GM18517 (cell line): ENCODE measurements around the gene TRIM17.
"Not testable (repeated sequence)": the region's sequence is repeated elsewhere in the genome, so short reads cannot be mapped to it uniquely, and the experiment has no call there.

Experiments used
- ATAC-seq: cut with Tn5 transposase; IDR thresholded peaks from one replicate; pipeline ENCODE4 v1.9.1; 2021; ENCODE audit warnings: mild to moderate bottlenecking, moderate library complexity; ENCODE audit not compliant: unreplicated experiment

Gene TRIM17

GRCh38 chr1:228448372-228448771, 31.7 kb upstream of the TRIM17 start:
- ATAC-seq, result no peak

GRCh38 chr1:228446852-228447251, 30.2 kb upstream of the TRIM17 start:
- ATAC-seq, result no peak

- ATAC-seq, result no peak
Observed at GRCh38 chr1:228445843-228446650, 29.4 kb upstream of the TRIM17 start.

DNA sequence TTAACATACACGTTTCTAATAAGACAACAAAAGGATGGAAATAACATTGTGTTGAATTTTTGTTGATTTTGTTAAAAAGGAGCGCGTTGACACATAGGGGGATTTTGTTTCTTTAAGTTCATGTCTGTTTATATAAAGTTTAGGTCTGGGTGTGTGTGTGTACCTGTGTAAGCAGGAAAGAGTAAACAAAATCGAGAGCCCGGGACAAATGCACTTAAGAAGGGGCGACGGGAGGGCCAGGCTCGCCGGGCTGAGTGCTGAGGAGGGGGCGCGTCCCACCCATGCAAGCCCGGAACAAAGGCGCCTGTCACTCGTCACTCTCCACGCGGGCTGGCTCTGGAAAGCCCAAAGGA, 28.8 kb upstream of the TRIM17 start:
- no peak for ATAC-seq

GRCh38 chr1:228443395-228443794, 26.7 kb upstream of the TRIM17 start:
- no peak for ATAC-seq

DNA sequence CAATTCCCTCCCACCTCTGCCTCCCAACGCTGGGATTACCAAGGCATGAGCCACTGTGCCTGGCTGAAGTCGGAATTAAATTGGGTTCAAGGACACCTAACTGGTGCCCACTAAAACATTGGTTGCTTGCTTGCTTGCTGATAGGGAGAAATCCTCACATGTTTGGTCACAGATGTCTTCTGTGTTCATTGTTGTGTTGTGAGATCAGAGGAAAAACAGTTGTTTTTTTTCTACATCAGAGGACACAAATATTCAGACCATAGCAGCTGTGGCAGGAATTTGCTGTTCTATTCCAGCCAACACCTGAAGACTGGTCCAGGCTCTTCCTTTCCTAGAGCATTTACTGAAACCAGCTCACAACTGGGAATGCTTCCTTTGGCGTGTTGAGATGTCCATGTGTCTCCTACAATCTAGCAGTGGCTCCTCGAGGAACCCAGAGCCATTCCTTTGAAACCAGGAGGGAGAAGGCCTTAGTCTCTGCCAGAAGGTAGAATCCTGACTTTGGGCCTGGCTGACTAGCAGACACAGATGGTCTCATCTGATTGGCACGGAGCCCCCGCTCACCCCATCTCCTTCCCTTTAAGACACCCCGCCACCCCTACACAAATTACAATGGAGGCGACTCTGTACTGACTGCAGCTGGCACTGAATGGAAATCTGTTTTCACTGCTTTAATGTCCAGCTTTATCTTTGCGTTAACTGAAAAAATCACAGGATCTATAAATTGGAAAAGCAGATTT, 24.3 kb upstream of the TRIM17 start:
- no peak for ATAC-seq

GRCh38 chr1:228438266-228438665, 21.6 kb upstream of the TRIM17 start:
- ATAC-seq, result no peak

DNA sequence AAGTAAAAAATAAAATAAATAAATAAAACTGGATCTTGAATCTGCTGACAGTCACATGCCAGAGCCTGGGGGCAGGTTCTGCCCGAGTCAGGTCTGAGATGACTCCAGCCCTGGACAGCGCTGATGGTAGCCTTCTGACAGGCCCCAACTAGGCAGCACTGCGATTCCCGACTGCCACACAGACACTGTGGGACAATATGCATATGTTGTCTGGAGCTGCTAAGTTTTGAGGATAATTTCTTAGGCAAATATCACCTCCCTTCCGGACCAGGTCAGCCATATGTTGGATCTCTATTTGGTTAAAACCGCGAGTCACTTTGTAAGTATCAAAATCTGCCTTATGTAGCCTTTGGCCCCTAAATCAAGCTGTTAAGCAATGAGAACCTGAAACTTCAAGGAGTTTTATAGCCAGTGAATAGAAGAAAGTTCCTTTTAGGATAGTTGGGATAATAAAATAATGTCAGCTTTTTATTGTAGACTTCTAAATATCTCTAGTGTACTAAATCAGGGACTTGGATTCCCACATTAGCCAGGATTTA, 20.8 kb upstream of the TRIM17 start:
- ATAC-seq, result no peak

- ATAC-seq, result no peak
Observed at GRCh38 chr1:228434689-228435088, 18.0 kb upstream of the TRIM17 start.

GRCh38 chr1:228433337-228434053, 16.8 kb upstream of the TRIM17 start:
- ATAC-seq, result not testable (repeated sequence)

DNA sequence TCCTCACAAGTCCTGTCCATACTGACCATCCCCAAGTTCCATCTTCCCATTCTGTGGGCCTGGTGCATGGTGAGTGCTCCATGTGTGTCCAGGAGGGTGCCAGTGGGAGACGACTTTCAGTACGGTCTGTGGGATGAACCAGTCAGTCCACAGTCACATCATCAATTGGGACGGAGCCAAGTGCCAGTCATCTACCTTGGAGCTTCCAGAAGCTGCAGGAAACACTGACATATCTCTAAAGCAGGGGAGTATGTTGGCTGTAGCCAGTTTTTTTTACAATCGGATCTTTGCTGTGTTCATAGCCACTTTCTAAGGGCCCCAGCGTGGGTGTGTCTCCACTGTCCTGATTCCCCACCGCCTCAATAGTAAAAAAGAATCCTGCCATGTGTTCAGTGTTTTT, 13.6 kb upstream of the TRIM17 start:
- no peak for ATAC-seq

GRCh38 chr1:228429698-228430097, 13.0 kb upstream of the TRIM17 start:
- ATAC-seq, result no peak

GRCh38 chr1:228429007-228429406, 12.3 kb upstream of the TRIM17 start:
- ATAC-seq, result no peak

- no peak for ATAC-seq
Observed at GRCh38 chr1:228428412-228428811, 11.8 kb upstream of the TRIM17 start.

- ATAC-seq, result no peak
Observed at GRCh38 chr1:228426518-228427175, 10.0 kb upstream of the TRIM17 start.

DNA sequence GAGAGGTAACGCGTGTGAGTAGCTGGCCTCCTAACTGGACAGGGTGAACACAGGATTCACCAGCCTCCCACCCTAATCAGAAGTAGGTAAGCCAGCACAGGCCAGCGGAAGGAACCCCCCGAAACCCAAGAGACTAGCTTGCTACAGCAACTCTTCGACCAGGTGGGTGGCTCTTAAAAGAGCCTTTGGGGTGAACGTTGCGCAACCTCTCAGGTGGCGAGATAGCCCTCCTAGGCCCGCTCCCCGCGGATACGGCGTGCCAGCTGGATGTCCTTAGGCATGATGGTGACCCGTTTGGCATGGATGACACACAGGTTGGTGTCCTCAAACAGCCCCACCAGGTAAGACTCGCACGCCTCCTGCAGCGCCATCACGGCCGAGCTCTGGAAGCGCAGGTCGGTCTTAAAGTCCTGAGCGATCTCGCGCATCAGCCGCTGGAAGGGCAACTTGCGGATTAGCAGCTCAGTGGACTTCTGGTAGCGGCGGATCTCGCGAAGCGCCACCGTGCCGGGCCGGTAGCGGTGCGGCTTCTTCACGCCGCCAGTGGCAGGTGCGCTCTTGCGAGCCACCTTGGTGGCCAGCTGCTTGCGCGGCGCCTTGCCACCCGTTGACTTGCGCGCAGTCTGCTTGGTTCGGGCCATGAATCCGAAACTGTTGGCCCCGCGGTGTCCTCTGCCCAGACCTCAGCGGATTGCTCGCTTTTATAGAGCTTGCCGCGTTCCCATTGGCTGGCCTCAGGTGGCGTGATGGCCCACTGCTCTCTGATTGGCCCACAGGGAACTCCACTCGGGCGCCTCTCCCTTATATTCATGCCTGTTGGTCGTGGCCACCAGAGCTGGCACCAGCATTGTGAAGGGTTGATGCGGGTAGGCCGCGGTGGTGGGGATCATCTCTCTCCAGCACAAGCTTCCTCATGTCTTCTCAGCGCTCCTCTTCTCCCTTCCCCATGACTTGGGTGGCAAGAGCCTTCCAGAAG, 8.3 kb upstream of the TRIM17 start:
- no peak for ATAC-seq

- ATAC-seq, result no peak
Observed at GRCh38 chr1:228423404-228424053, 6.9 kb upstream of the TRIM17 start.

GRCh38 chr1:228420968-228421826, 4.5 kb upstream of the TRIM17 start:
- no peak for ATAC-seq
